SU-DHL-6 (cell line): ENCODE measurements around the gene ILDR2.

Source experiments
- CTCF ChIP-seq: fragments of 200-600 bp; sonication (generic); IDR thresholded peaks from one replicate; pipeline ENCODE4 v1.5.1; 2017; ENCODE audit warnings: antibody characterized with exemption, mild to moderate bottlenecking, low read length, moderate library complexity; ENCODE audit not compliant: insufficient read depth, poor library complexity, severe bottlenecking
- EZH2phosphoT487 ChIP-seq: fragments of 200-600 bp; sonication (generic), shearing (Covaris generic); conservative IDR thresholded peaks from 2 replicates; pipeline ENCODE4 v1.6.1; 2018; ENCODE audit warnings: mild to moderate bottlenecking, antibody characterized with exemption, low read length, moderate library complexity, mixed read lengths

DNA sequence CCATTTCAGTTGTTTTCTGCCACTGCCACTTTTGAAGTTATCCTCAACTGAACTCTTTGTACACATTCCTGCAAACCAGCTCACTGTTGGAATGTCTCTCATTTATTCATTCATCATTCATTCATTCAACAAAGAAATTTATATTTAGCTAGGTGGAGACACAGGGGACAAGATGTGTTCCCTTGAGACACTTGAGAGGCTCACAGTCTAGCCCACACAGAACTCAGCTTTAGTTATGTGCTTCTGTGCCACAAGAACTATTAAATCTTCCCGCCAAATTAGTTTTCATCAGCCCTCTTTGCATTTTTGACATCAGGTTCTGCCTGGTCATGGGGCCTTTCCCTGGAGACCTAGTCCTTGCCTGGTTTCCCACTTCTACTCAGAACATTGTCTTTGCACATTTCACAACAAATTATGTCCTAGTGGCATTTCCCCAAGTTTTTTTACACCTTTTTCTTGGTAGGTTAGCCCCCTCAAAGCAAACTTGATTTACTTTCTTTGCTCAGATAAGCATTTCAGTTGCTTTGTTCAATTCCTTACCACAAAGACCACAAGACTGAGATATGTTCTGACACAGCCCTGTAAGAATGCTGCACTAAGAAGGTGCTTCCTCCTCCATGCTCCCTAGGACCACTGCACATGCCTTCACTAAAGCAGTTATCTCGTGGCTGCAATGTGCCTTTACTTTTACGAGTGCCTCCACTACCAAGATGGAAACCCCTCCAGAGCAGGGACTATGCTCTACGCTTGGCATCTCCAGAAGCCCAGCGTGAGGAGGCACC is 31.0 kb downstream of the ILDR2 start:
- no peak for TF ChIP-seq CTCF
- no peak for TF ChIP-seq EZH2phosphoT487
